Neural cell (in vitro differentiated cells): ENCODE results near the gene FAR2. TPM values are rescaled to one million over a fixed set of nuclear protein-coding genes. Genes with fewer than 3 reads are reported as not detected.

Source experiments
- H2AFZ ChIP-seq: fragments of 200-600, 300-800 bp; sonication (generic), shearing (Covaris generic); 2 replicates; pipeline ENCODE4 v1.6.0; 2014; ENCODE audit warnings: low read depth, mild to moderate bottlenecking, antibody characterized with exemption, low read length, moderate library complexity
- H3F3A ChIP-seq: fragments of 200-600 bp; shearing (Covaris generic); 2 replicates; pipeline ENCODE4 v1.6.1; 2016; ENCODE audit warnings: mild to moderate bottlenecking, moderate library complexity, mixed read lengths, antibody characterized with exemption, low read length; ENCODE audit not compliant: insufficient read depth, poor library complexity, severe bottlenecking
- H3K27ac ChIP-seq: fragments of 200-600, 300-800 bp; sonication (generic), shearing (Covaris generic); 2 replicates; pipeline ENCODE4 v1.5.1; 2014; ENCODE audit warnings: mild to moderate bottlenecking, low read length, moderate library complexity
- H3K27me3 ChIP-seq: fragments of 300-800, 200-600 bp; sonication (generic), shearing (Covaris generic); 2 replicates; pipeline ENCODE4 v1.6.0; 2014; ENCODE audit warnings: mild to moderate bottlenecking, low read depth, low read length, moderate library complexity; ENCODE audit not compliant: insufficient read depth
- H3K36me3 ChIP-seq: fragments of 300-800, 200-600 bp; sonication (generic), shearing (Covaris generic); 2 replicates; pipeline ENCODE4 v1.5.1; 2014; ENCODE audit warnings: mild to moderate bottlenecking, antibody characterized with exemption, low read length, moderate library complexity; ENCODE audit not compliant: insufficient read depth
- H3K4me2 ChIP-seq: fragments of 300-800, 200-600 bp; sonication (generic), shearing (Covaris generic); 2 replicates; pipeline ENCODE4 v1.6.0; 2014; ENCODE audit warnings: mild to moderate bottlenecking, low read length
- H3K4me3 ChIP-seq: fragments of 300-800, 200-600 bp; sonication (generic), shearing (Covaris generic); 2 replicates; pipeline ENCODE4 v1.5.1; 2014; ENCODE audit warnings: mild to moderate bottlenecking, low read length, moderate library complexity
- H3K79me2 ChIP-seq: fragments of 200-600 bp; shearing (Covaris generic); replicated peaks from 2 replicates; pipeline ENCODE4 v1.6.0; 2014; ENCODE audit warnings: mild to moderate bottlenecking, low read length, moderate library complexity; ENCODE audit not compliant: insufficient read depth
- H3K9ac ChIP-seq: fragments of 300-800, 200-600 bp; sonication (generic), shearing (Covaris generic); 2 replicates; pipeline ENCODE4 v1.6.1; 2016; ENCODE audit warnings: mild to moderate bottlenecking, low read length, mixed read lengths
- H3K9me2 ChIP-seq: fragments of 200-600 bp; shearing (Covaris generic); 2 replicates; pipeline ENCODE4 v1.6.1; 2016; ENCODE audit warnings: mild to moderate bottlenecking, low read length, mixed read lengths; ENCODE audit not compliant: insufficient read depth
- H3K9me3 ChIP-seq: fragments of 200-600, 300-800 bp; sonication (generic), shearing (Covaris generic); 2 replicates; pipeline ENCODE4 v1.6.1; 2016; ENCODE audit warnings: mild to moderate bottlenecking, mixed run types, low read length, moderate library complexity, mixed read lengths
- H4K20me1 ChIP-seq: fragments of 200-600 bp; shearing (Covaris generic); 2 replicates; pipeline ENCODE4 v1.6.1; 2016; ENCODE audit warnings: mild to moderate bottlenecking, mixed run types; ENCODE audit not compliant: insufficient read depth
- CTCF ChIP-seq: fragments of 450-650 bp; IDR thresholded peaks from 2 replicates; pipeline ENCODE4 v1.5.1; 2014; ENCODE audit warnings: antibody characterized with exemption, mild to moderate bottlenecking, moderate library complexity; ENCODE audit not compliant: poor library complexity, severe bottlenecking
- EP300 ChIP-seq: fragments of 450-650 bp; conservative IDR thresholded peaks from 2 replicates; pipeline ENCODE4 v1.6.1; 2014; ENCODE audit warnings: antibody characterized with exemption, mild to moderate bottlenecking, moderate library complexity; ENCODE audit not compliant: poor library complexity, severe bottlenecking
- EZH2 ChIP-seq: fragments of 200-600, 300-800 bp; shearing (Covaris generic), sonication (generic); IDR thresholded peaks from 2 replicates; pipeline ENCODE4 v1.6.1; 2014; ENCODE audit warnings: antibody characterized with exemption, low read length, borderline replicate concordance, mild to moderate bottlenecking; ENCODE audit not compliant: insufficient read depth, poor library complexity, severe bottlenecking
- MXI1 ChIP-seq: fragments of 450-650 bp; conservative IDR thresholded peaks from 2 replicates; pipeline ENCODE4 v1.6.1; 2014; ENCODE audit warnings: antibody characterized with exemption, mild to moderate bottlenecking; ENCODE audit not compliant: poor library complexity, severe bottlenecking
- POLR2AphosphoS5 ChIP-seq: IDR thresholded peaks from 2 replicates; pipeline ENCODE4 v1.6.1; 2012
- RAD21 ChIP-seq: fragments of 450-650 bp; conservative IDR thresholded peaks from 2 replicates; pipeline ENCODE4 v1.6.1; 2014; ENCODE audit warnings: antibody characterized with exemption, mild to moderate bottlenecking, moderate library complexity
- REST ChIP-seq: IDR thresholded peaks from 2 replicates; pipeline ENCODE4 v1.6.1; 2012; ENCODE audit warnings: borderline replicate concordance
- SMC3 ChIP-seq: fragments of 450-650 bp; conservative IDR thresholded peaks from 2 replicates; pipeline ENCODE4 v1.6.1; 2014; ENCODE audit warnings: antibody characterized with exemption, mild to moderate bottlenecking, moderate library complexity; ENCODE audit not compliant: poor library complexity
- TAF1 ChIP-seq: IDR thresholded peaks from 2 replicates; pipeline ENCODE4 v1.6.1; 2012; ENCODE audit warnings: low read depth
- polyA plus RNA-seq: library from polyadenylated mRNA; depleted of rRNA; stranded (reverse); fragments of >200 nt; gene quantifications from 2 replicates; pipeline ENCODE4 v1.2.3, GENCODE V29; 2014

Gene FAR2
- polyA plus RNA-seq, 1 donor from 2014 or later: 0.99 TPM

- H2AFZ ChIP-seq: no peak overlapping the region
- no peaks in the 10 kb centered on the region for H3K27me3 ChIP-seq
- no peaks in the 10 kb centered on the region for H4K20me1 ChIP-seq
- H3K4me2 ChIP-seq: peak overlapping the region; percentile 71
- no peaks in the 10 kb centered on the region for H3K36me3 ChIP-seq
- no peaks in the 10 kb centered on the region for H3K9me3 ChIP-seq
- no peaks in the 10 kb centered on the region for H3K9me2 ChIP-seq
- H3K79me2 ChIP-seq: no peaks in the 10 kb centered on the region
- no peak for TF ChIP-seq EZH2
- TF ChIP-seq MXI1: peak; percentile 25
- TF ChIP-seq SMC3: peak; percentile 95
- TF ChIP-seq POLR2AphosphoS5: peak; percentile 96
- TF ChIP-seq CTCF: peak; percentile 100
- TF ChIP-seq TAF1: no peak
- peak; percentile 95 for TF ChIP-seq REST
- TF ChIP-seq EP300: peak; percentile 89
- TF ChIP-seq RAD21: peak; percentile 99
- peak overlapping the region; percentile 36 for H3K9ac ChIP-seq
- H3K4me3 ChIP-seq: peak overlapping the region; percentile 35
- H3F3A ChIP-seq: peaks cover 6% of the 10 kb centered on the region
- peak overlapping the region; percentile 73 for H3K27ac ChIP-seq
These were observed 168.7 kb downstream of the FAR2 start for GRCh38 chr12:29317556-29318363.

DNA sequence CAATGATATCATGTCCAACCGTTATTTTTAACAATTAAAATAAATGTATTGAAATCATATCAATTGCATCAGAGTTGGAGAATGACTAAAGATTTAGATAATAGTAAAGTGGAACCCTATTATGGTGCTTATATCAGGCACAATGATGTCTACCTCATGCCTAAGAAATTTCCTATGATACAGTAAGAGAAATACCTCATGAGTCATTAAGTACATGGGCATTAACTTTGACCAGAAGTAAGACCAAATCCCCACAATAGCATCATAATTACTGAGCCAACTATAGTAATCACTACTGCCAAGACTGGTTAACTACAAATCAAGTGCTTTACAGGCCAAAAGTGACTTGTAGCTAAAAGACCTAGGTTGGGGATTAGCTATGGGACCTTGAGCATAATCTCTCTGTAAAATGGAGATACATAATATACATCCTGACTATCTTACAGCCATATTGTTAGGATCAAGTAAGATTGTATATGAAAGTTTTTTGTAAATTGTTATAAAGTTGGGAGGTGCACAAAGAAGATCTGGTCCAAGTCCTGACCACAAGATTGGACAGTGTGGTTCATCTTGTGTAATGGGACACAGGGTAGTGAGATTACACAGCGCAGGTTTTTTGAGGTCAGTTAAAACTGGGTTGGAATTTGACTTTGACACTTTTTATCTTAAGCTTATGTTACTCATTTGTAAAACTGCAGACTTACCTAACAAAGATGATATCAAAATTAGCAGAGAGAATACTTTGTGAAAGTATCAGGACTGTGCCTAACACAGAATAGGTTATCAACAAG lies 171.4 kb downstream of the FAR2 start:
- Histone ChIP-seq H3F3A (peaks cover 6% of the 10 kb centered on the region), H3K9ac (no peak overlapping the region), H3K4me2 (no peak overlapping the region), H3K4me3 (no peak overlapping the region), H3K79me2 (no peaks in the 10 kb centered on the region), H3K9me3 (no peaks in the 10 kb centered on the region), H2AFZ (no peak overlapping the region), H4K20me1 (no peaks in the 10 kb centered on the region), H3K27me3 (no peaks in the 10 kb centered on the region), H3K9me2 (no peaks in the 10 kb centered on the region), H3K36me3 (no peaks in the 10 kb centered on the region), H3K27ac (no peak overlapping the region)
- TF ChIP-seq EP300 (no peak), RAD21 (no peak), MXI1 (no peak), TAF1 (no peak), CTCF (no peak), POLR2AphosphoS5 (no peak), SMC3 (no peak), EZH2 (no peak), REST (no peak)
